ENCODE data around the gene NIPSNAP2. TPM values are rescaled to one million over a fixed set of nuclear protein-coding genes. Genes with fewer than 3 reads are reported as not detected.

The NIPSNAP2 gene
- total RNA-seq, 1 donor from 2014 or later, result 43.0 TPM

- Mint-ChIP-seq H3K36me3 (ENCODE audit: low read depth) (peaks cover 19% of the 10 kb centered on the region), H3K4me1 (ENCODE audit: low read depth) (peaks cover 46% of the 10 kb centered on the region), H3K27me3 (ENCODE audit: low read depth) (no peaks in the 10 kb centered on the region), H3K9me3 (ENCODE audit: low read depth) (no peaks in the 10 kb centered on the region), H3K4me3 (ENCODE audit: unreplicated experiment) (no peak overlapping the region), H3K27ac (ENCODE audit: unreplicated experiment) (peak overlapping the region; percentile 83)
- no peak for DNase-seq (ENCODE audit: low spot score)
- no peak for TF ChIP-seq CTCF (IDR thresholded peaks at IDR 0.05)
These were observed 11.7 kb downstream of the NIPSNAP2 start for GRCh38 chr7:55975988-55976633.

- no peak for TF ChIP-seq CTCF (IDR thresholded peaks at IDR 0.05)
- DNase-seq (ENCODE audit: low spot score), result no peak
- Mint-ChIP-seq H3K4me3 (ENCODE audit: unreplicated experiment) (no peak overlapping the region), H3K36me3 (ENCODE audit: low read depth) (peaks cover 22% of the 10 kb centered on the region), H3K27me3 (ENCODE audit: low read depth) (no peaks in the 10 kb centered on the region), H3K9me3 (ENCODE audit: low read depth) (no peaks in the 10 kb centered on the region), H3K4me1 (ENCODE audit: low read depth) (peaks cover 42% of the 10 kb centered on the region), H3K27ac (ENCODE audit: unreplicated experiment) (peak overlapping the region; percentile 85)
These were observed 13.4 kb downstream of the NIPSNAP2 start for GRCh38 chr7:55977831-55978230.

GRCh38 chr7:55980266-55980665 is 15.9 kb downstream of the NIPSNAP2 start:
- Mint-ChIP-seq H3K27me3 (ENCODE audit: low read depth) (no peaks in the 10 kb centered on the region), H3K27ac (ENCODE audit: unreplicated experiment) (no peak overlapping the region), H3K9me3 (ENCODE audit: low read depth) (no peaks in the 10 kb centered on the region), H3K36me3 (ENCODE audit: low read depth) (peaks cover 24% of the 10 kb centered on the region), H3K4me1 (ENCODE audit: low read depth) (peaks cover 47% of the 10 kb centered on the region), H3K4me3 (ENCODE audit: unreplicated experiment) (no peak overlapping the region)
- no peak for DNase-seq (ENCODE audit: low spot score)
- no peak for TF ChIP-seq CTCF (IDR thresholded peaks at IDR 0.05)

GRCh38 chr7:55983537-55983936 is 19.2 kb downstream of the NIPSNAP2 start:
- Mint-ChIP-seq H3K36me3 (ENCODE audit: low read depth) (peaks cover 29% of the 10 kb centered on the region), H3K4me1 (ENCODE audit: low read depth) (peaks cover 16% of the 10 kb centered on the region), H3K27me3 (ENCODE audit: low read depth) (no peaks in the 10 kb centered on the region), H3K4me3 (ENCODE audit: unreplicated experiment) (no peak overlapping the region), H3K27ac (ENCODE audit: unreplicated experiment) (no peak overlapping the region), H3K9me3 (ENCODE audit: low read depth) (no peaks in the 10 kb centered on the region)
- DNase-seq (ENCODE audit: low spot score), result no peak
- TF ChIP-seq CTCF (IDR thresholded peaks at IDR 0.05), result no peak

- Mint-ChIP-seq H3K36me3 (ENCODE audit: low read depth) (peaks cover 36% of the 10 kb centered on the region), H3K27ac (ENCODE audit: unreplicated experiment) (no peak overlapping the region), H3K9me3 (ENCODE audit: low read depth) (no peaks in the 10 kb centered on the region), H3K27me3 (ENCODE audit: low read depth) (no peaks in the 10 kb centered on the region), H3K4me3 (ENCODE audit: unreplicated experiment) (no peak overlapping the region), H3K4me1 (ENCODE audit: low read depth) (no peaks in the 10 kb centered on the region)
- DNase-seq (ENCODE audit: low spot score), result no peak
- TF ChIP-seq CTCF (IDR thresholded peaks at IDR 0.05), result no peak
These were observed 28.0 kb downstream of the NIPSNAP2 start for GRCh38 chr7:55992346-55992745.

Measured in chondrocyte (in vitro differentiated cells).